Measurements from ENCODE around the gene OR6B2.

DNA sequence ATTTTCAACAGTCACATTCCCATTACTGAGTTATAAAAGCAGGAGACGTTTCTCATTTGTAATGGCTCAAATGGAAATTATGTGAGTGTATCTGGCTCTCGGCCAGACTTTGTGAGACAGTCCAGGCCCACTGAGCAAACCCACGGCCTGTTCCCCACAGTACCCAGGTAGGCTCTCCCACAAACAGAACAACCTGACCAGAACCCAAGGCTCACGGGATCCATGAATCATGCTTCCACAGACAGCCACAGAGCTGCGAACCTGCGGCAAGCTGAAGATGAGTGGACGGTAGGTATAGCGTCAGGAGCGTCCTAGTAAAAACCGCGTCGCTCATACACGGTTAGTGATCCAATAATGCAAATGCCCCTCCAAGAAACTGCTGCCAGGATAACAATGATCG is 39.3 kb downstream of the OR6B2 start:
- TF ChIP-seq EZH2 (IDR thresholded peaks at IDR 0.05; ENCODE audit: insufficient read depth, poor library complexity, severe bottlenecking) = no peak
- TF ChIP-seq EZH2phosphoT487 (IDR thresholded peaks at IDR 0.05; ENCODE audit: insufficient read depth, low read depth) = no peak
